Fibroblast of lung (primary cell): Measurements from ENCODE around the gene POT1. TPM values are rescaled to one million over a fixed set of nuclear protein-coding genes. Genes with fewer than 3 reads are reported as not detected.
A peak's percentile ranks its signal among the peaks of the same experiment; 100 is the strongest.

Source experiments
- DNase-seq, 2 donors: peaks; one replicate each; pipeline versions ENCODE4 v3.0.0 to v3.0.0-alpha.2; 2010; ENCODE audit warnings: low read depth in 2 of 2
- H2AFZ ChIP-seq: 2 replicates; pipeline ENCODE4 v1.5.1; 2012; ENCODE audit warnings: low read length, control low read depth, inconsistent platforms
- H3K27ac ChIP-seq: 2 replicates; pipeline ENCODE4 v1.5.1; 2011; ENCODE audit warnings: low read length, control low read depth; ENCODE audit not compliant: insufficient read depth
- H3K27me3 ChIP-seq: 2 replicates; pipeline ENCODE4 v1.5.1; 2011; ENCODE audit warnings: mild to moderate bottlenecking, low read length; ENCODE audit not compliant: control insufficient read depth, insufficient read depth
- H3K36me3 ChIP-seq: 2 replicates; pipeline ENCODE4 v1.5.1; 2011; ENCODE audit warnings: low read length; ENCODE audit not compliant: control insufficient read depth, insufficient read depth
- H3K4me1 ChIP-seq: 2 replicates; pipeline ENCODE4 v1.5.1; 2011; ENCODE audit warnings: low read length; ENCODE audit not compliant: control insufficient read depth, insufficient read depth; ENCODE audit errors: extremely low read depth
- H3K4me2 ChIP-seq: 2 replicates; pipeline ENCODE4 v1.5.1; 2011; ENCODE audit warnings: low read length, control low read depth; ENCODE audit not compliant: insufficient read depth; ENCODE audit errors: extremely low read depth
- H3K4me3 ChIP-seq, 4 experiments: fragments of 200-600 bp in 1 of 4; sonication (generic) in 1 of 4; replicated peaks in 1 of 4; 2 replicates each; pipeline ENCODE4 v1.5.1; 2011 to 2016; ENCODE audit warnings: low read length in 4 of 4, low read depth in 3 of 4, mild to moderate bottlenecking in 3 of 4, control low read depth in 2 of 4, inconsistent platforms in 1 of 4, mixed read lengths in 1 of 4; ENCODE audit not compliant: insufficient read depth in 1 of 4; ENCODE audit errors: control extremely low read depth in 1 of 4
- H3K79me2 ChIP-seq: 2 replicates; pipeline ENCODE4 v1.5.1; 2012; ENCODE audit warnings: mild to moderate bottlenecking, low read length, inconsistent platforms; ENCODE audit not compliant: control insufficient read depth, insufficient read depth
- H3K9ac ChIP-seq: 2 replicates; pipeline ENCODE4 v1.5.1; 2011; ENCODE audit warnings: mild to moderate bottlenecking, low read length, control low read depth; ENCODE audit not compliant: insufficient read depth
- H3K9me3 ChIP-seq: 2 replicates; pipeline ENCODE4 v1.5.1; 2012; ENCODE audit warnings: low read depth, low read length; ENCODE audit not compliant: control insufficient read depth, insufficient read depth
- H4K20me1 ChIP-seq: 2 replicates; pipeline ENCODE4 v1.5.1; 2011; ENCODE audit warnings: low read length; ENCODE audit not compliant: control insufficient read depth, insufficient read depth; ENCODE audit errors: extremely low read depth
- CTCF ChIP-seq, 2 donors: IDR thresholded peaks in 1 of 2; conservative IDR thresholded peaks in 1 of 2; 1 replicate in 1 of 2; 2 replicates in 1 of 2; pipeline ENCODE4 v1.5.1; 2011 to 2012; ENCODE audit warnings: low read length in 2 of 2, control low read depth in 1 of 2, inconsistent platforms in 1 of 2, low read depth in 1 of 2, mild to moderate bottlenecking in 1 of 2
- EZH2 ChIP-seq: IDR thresholded peaks from 2 replicates; pipeline ENCODE4 v1.5.1; 2012; ENCODE audit warnings: low read length, control low read depth, mild to moderate bottlenecking; ENCODE audit errors: missing control alignments
- polyA plus RNA-seq, 2 donors: library from polyadenylated mRNA; depleted of rRNA in 1 of 2; stranded (reverse) in 1 of 2; unstranded in 1 of 2; fragments of >200 nt; gene quantifications; 2 replicates each; pipeline ENCODE4 v1.2.1, GENCODE V29; 2011 to 2012; ENCODE audit warnings: missing spikeins in 1 of 2
- total RNA-seq: library from RNA; depleted of rRNA; stranded (reverse); fragments of >200 nt; gene quantifications from 2 replicates; pipeline ENCODE4 v1.2.1, GENCODE V29; 2014

Gene POT1
- total and polyA plus RNA-seq, 2 donors (not counting 1 experiment from before 2014, with no cell fraction given) = 25.1 to 49.5 TPM

GRCh38 chr7:124954790-124955189 is 25.2 kb upstream of the POT1 start:
- H3K4me1 ChIP-seq = no peaks in the 10 kb centered on the region
- H3K4me3 ChIP-seq = no peak overlapping the region
- no peak for TF ChIP-seq CTCF (conservative IDR thresholded peaks at IDR 0.05 in 1 of 2, IDR thresholded peaks at IDR 0.05 in 1 of 2; ENCODE audit: low read depth in 1 of 2, low read length in 2 of 2)
- TF ChIP-seq EZH2 = no peak
- no peaks in the 10 kb centered on the region for H3K27me3 ChIP-seq
- no peaks in the 10 kb centered on the region for H3K36me3 ChIP-seq
- no peak overlapping the region for H2AFZ ChIP-seq
- no peaks in the 10 kb centered on the region for H3K9me3 ChIP-seq
- no peak overlapping the region for H3K9ac ChIP-seq
- H4K20me1 ChIP-seq = no peaks in the 10 kb centered on the region
- no peaks in the 10 kb centered on the region for H3K79me2 ChIP-seq
- DNase-seq = peak in 1 of 2 donors; percentile 73
- H3K4me2 ChIP-seq = no peak overlapping the region
- H3K27ac ChIP-seq = no peak overlapping the region

GRCh38 chr7:124945680-124946079 is 16.1 kb upstream of the POT1 start:
- no peak overlapping the region for H2AFZ ChIP-seq
- H3K79me2 ChIP-seq = no peaks in the 10 kb centered on the region
- TF ChIP-seq EZH2 = no peak
- no peak for TF ChIP-seq CTCF (conservative IDR thresholded peaks at IDR 0.05 in 1 of 2, IDR thresholded peaks at IDR 0.05 in 1 of 2; ENCODE audit: low read depth in 1 of 2, low read length in 2 of 2)
- no peaks in the 10 kb centered on the region for H3K27me3 ChIP-seq
- no peaks in the 10 kb centered on the region for H3K36me3 ChIP-seq
- no peak overlapping the region for H3K4me3 ChIP-seq
- H3K27ac ChIP-seq = no peak overlapping the region
- H3K9me3 ChIP-seq = no peaks in the 10 kb centered on the region
- no peaks in the 10 kb centered on the region for H4K20me1 ChIP-seq
- no peak overlapping the region for H3K9ac ChIP-seq
- no peaks in the 10 kb centered on the region for H3K4me1 ChIP-seq
- no peak for DNase-seq
- no peak overlapping the region for H3K4me2 ChIP-seq

GRCh38 chr7:124943472-124943871 is 13.8 kb upstream of the POT1 start:
- H3K79me2 ChIP-seq = no peaks in the 10 kb centered on the region
- DNase-seq = peak in 1 of 2 donors; percentile 27
- H3K9me3 ChIP-seq = no peaks in the 10 kb centered on the region
- H3K36me3 ChIP-seq = no peaks in the 10 kb centered on the region
- H3K4me3 ChIP-seq = no peak overlapping the region
- no peak overlapping the region for H3K27ac ChIP-seq
- H3K27me3 ChIP-seq = no peaks in the 10 kb centered on the region
- no peak overlapping the region for H2AFZ ChIP-seq
- H3K9ac ChIP-seq = no peak overlapping the region
- H3K4me1 ChIP-seq = no peaks in the 10 kb centered on the region
- TF ChIP-seq CTCF (conservative IDR thresholded peaks at IDR 0.05 in 1 of 2, IDR thresholded peaks at IDR 0.05 in 1 of 2; ENCODE audit: low read depth in 1 of 2, low read length in 2 of 2) (no peak), EZH2 (no peak)
- no peaks in the 10 kb centered on the region for H4K20me1 ChIP-seq
- no peak overlapping the region for H3K4me2 ChIP-seq
